Stromal cell of bone marrow (primary cell): ENCODE measurements around the gene PFKFB2.

Source experiments
- DNase-seq: peaks from one replicate; pipeline ENCODE4 v3.0.0-alpha.2; 2012; ENCODE audit warnings: low read depth

PFKFB2 gene

GRCh38 chr1:207052911-207053769 is at the start of gene PFKFB2:
PFKFB2 (plus strand) TSS chr1:207053275; CDS start chr1:207054718, 1,443 bp downstream.
- peak; percentile 94 for DNase-seq

- peak; percentile 47 for DNase-seq
These were observed 47.9 kb upstream of the PFKFB2 start for GRCh38 chr1:207004931-207005830.

GRCh38 chr1:207006083-207006482 is 47.0 kb upstream of the PFKFB2 start:
- DNase-seq, result no peak

GRCh38 chr1:207006914-207007313 is 46.2 kb upstream of the PFKFB2 start:
- no peak for DNase-seq

- peak; percentile 40 for DNase-seq
These were observed 45.6 kb upstream of the PFKFB2 start for GRCh38 chr1:207007352-207008033.

- DNase-seq, result no peak
These were observed 43.8 kb upstream of the PFKFB2 start for GRCh38 chr1:207009182-207009850.

- DNase-seq, result no peak
These were observed 43.1 kb upstream of the PFKFB2 start for GRCh38 chr1:207009945-207010344.

- DNase-seq, result no peak
These were observed 42.3 kb upstream of the PFKFB2 start for GRCh38 chr1:207010726-207011125.

GRCh38 chr1:207013321-207014085 is 39.6 kb upstream of the PFKFB2 start:
- DNase-seq, result no peak

- no peak for DNase-seq
These were observed 38.3 kb upstream of the PFKFB2 start for GRCh38 chr1:207014728-207015127.

- no peak for DNase-seq
These were observed 37.3 kb upstream of the PFKFB2 start for GRCh38 chr1:207015791-207016190.

GRCh38 chr1:207017615-207018559 is 35.2 kb upstream of the PFKFB2 start:
- no peak for DNase-seq

GRCh38 chr1:207018707-207019106 is 34.4 kb upstream of the PFKFB2 start:
- DNase-seq, result no peak

- no peak for DNase-seq
These were observed 33.9 kb upstream of the PFKFB2 start for GRCh38 chr1:207019161-207019560.

GRCh38 chr1:207019661-207020060 is 33.4 kb upstream of the PFKFB2 start:
- no peak for DNase-seq

- no peak for DNase-seq
These were observed 32.9 kb upstream of the PFKFB2 start for GRCh38 chr1:207020065-207020708.

- DNase-seq, result no peak
These were observed 32.4 kb upstream of the PFKFB2 start for GRCh38 chr1:207020709-207021107.

GRCh38 chr1:207021139-207021861 is 31.8 kb upstream of the PFKFB2 start:
- peak; percentile 14 for DNase-seq
